Adrenal gland (tissue), 12 donors: ENCODE results near the gene EFNA1. TPM values are rescaled to one million over a fixed set of nuclear protein-coding genes. Genes with fewer than 3 reads are reported as not detected.
A peak's percentile ranks its signal among the peaks of the same experiment; 100 is the strongest.

Experiments used
- DNase-seq, 7 donors: peaks; one replicate each; pipeline ENCODE4 v3.0.0-alpha.2; 2019 to 2020
- H3K27ac ChIP-seq, 5 donors: fragments of 200-600 bp; sonication (generic) in 4 of 5; 1 replicate in 3 of 5; 2 replicates in 2 of 5; pipeline versions ENCODE4 v1.5.1 to v1.8.0; 2016 to 2020; ENCODE audit warnings: mild to moderate bottlenecking in 1 of 5
- H3K27me3 ChIP-seq: fragments of 200-600 bp; 2 replicates; pipeline ENCODE4 v1.8.0; 2021
- H3K36me3 ChIP-seq, 2 donors: fragments of 200-600 bp; replicated peaks in 1 of 2; 1 replicate in 1 of 2; 2 replicates in 1 of 2; pipeline versions ENCODE4 v1.5.1 to v1.8.0; 2018 to 2022
- H3K4me1 ChIP-seq, 2 donors: fragments of 200-600 bp; replicated peaks in 1 of 2; 1 replicate in 1 of 2; 2 replicates in 1 of 2; pipeline versions ENCODE4 v1.5.1 to v1.8.0; 2018 to 2021
- H3K4me3 ChIP-seq, 4 donors: fragments of 200-600 bp; sonication (generic) in 3 of 4; one replicate each; pipeline ENCODE4 v1.5.1; 2016 to 2018
- H3K9me3 ChIP-seq, 3 donors: fragments of 200-600 bp; sonication (generic) in 1 of 3; replicated peaks in 1 of 3; 1 replicate in 2 of 3; 2 replicates in 1 of 3; pipeline versions ENCODE4 v1.5.1 to v1.8.0; 2016 to 2021
- POLR2A ChIP-seq, 2 donors: fragments of 450-650 bp; IDR thresholded peaks; one replicate each; pipeline ENCODE4 v1.6.1; 2017; ENCODE audit warnings: antibody characterized with exemption in 2 of 2, mild to moderate bottlenecking in 2 of 2, moderate library complexity in 1 of 2
- WGBS, 4 donors: extraction: QIAGEN DNeasy Blood & Tissue Kit in 2 of 4; methylation state at CpG; one replicate each; pipeline versions ENCODE4 v1.1.5 to v1.1.7; 2013 to 2017; 5-methylcytosine and 5-hydroxymethylcytosine counted together
- intact Hi-C, 2 donors: fragments of 100-400 bp; cut with DNase I; formaldehyde crosslinking; loops; one replicate each; pipeline versions ENCODE4 v1.14.1 to v1.15.0; 2022 to 2023
- polyA plus RNA-seq, 3 donors: library from polyadenylated mRNA; stranded (reverse); fragments of 200-250 nt in 2 of 3; fragments of 350-450 nt in 1 of 3; fragmentation: Illumina TruSeq in 1 of 3; extraction: RNeasy Lipid Tissue Mini Kit (QIAGEN cat#74804) in 1 of 3; gene quantifications; one replicate each; pipeline ENCODE4 v1.2.3, GENCODE V29; 2013 to 2014
- total RNA-seq, 9 donors: library from RNA; depleted of rRNA in 4 of 9; stranded (reverse); fragments of >200 nt in 4 of 9; fragments of 120-200 nt in 1 of 9; fragmentation: NEBNext Ultra II Directional in 1 of 9; extraction: Animal tissue kit (Norgen Biotek cat#: 25700) in 1 of 9; gene quantifications; one replicate each; pipeline versions ENCODE4 v1.1.0 to v1.2.4, GENCODE V29; 2013 to 2023
- TF ChIP-seq, protein P1 (sequence below), 6 experiments: fragments of 450-650 bp in 4 of 6; fragments of 200-600 bp in 2 of 6; sonication (generic) in 1 of 6; IDR thresholded peaks; 1 replicate in 5 of 6; 2 replicates in 1 of 6; pipeline versions ENCODE4 v1.5.1 to v1.8.0; 2016 to 2021; ENCODE audit warnings: antibody characterized with exemption in 6 of 6, mild to moderate bottlenecking in 2 of 6, moderate library complexity in 1 of 6
- donor health status: healthy with polysubstance abuse.
- donor health status: Bipolar disorder and iron deficiency.
- donor health status: DM: yes; HTN: yes; CAD: no.
- donor health status: DM: no; HTN: no; CAD: no.
- donor health status: DM: no; HTN: no; CAD: no.
- donor health status: DM: yes; HTN: yes; CAD: no.

The EFNA1 gene
- total and polyA plus RNA-seq, 12 donors, result 6.6 to 49.7 (median 28.9) TPM

- H3K27me3 ChIP-seq, result peaks cover 42% of the 10 kb centered on the region
- peaks cover 23 to 46% of the 10 kb centered on the region in 2 donors for H3K4me1 ChIP-seq
- no peaks in the 10 kb centered on the region for H3K36me3 ChIP-seq
- intact Hi-C loops, result loop anchor here (2.0 to 5.0 kb wide), 2 partner anchors 22 to 38 kb away; partner anchors contain the start of gene EFNA4 (in 1 of the 2)
- DNase-seq, result peak; percentile 92 to 96 (median 94)
- H3K9me3 ChIP-seq, result no peaks in the 10 kb centered on the region
- WGBS, 4 donors, result 0 to 1% (median 1%) methylated on average over 19 to 67 of the region's 67 CpGs
- TF ChIP-seq, protein P1, sequence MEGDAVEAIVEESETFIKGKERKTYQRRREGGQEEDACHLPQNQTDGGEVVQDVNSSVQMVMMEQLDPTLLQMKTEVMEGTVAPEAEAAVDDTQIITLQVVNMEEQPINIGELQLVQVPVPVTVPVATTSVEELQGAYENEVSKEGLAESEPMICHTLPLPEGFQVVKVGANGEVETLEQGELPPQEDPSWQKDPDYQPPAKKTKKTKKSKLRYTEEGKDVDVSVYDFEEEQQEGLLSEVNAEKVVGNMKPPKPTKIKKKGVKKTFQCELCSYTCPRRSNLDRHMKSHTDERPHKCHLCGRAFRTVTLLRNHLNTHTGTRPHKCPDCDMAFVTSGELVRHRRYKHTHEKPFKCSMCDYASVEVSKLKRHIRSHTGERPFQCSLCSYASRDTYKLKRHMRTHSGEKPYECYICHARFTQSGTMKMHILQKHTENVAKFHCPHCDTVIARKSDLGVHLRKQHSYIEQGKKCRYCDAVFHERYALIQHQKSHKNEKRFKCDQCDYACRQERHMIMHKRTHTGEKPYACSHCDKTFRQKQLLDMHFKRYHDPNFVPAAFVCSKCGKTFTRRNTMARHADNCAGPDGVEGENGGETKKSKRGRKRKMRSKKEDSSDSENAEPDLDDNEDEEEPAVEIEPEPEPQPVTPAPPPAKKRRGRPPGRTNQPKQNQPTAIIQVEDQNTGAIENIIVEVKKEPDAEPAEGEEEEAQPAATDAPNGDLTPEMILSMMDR (IDR thresholded peaks at IDR 0.05), result peak; percentile 90 to 99 (median 98)
- peak in 1 of 2 donors; percentile 52 for TF ChIP-seq POLR2A (IDR thresholded peaks at IDR 0.05)
- H3K4me3 ChIP-seq, result peak overlapping the region in 3 of 4 donors; percentile 56 to 60 (median 59)
- H3K27ac ChIP-seq, result peak overlapping the region; percentile 72 to 91 (median 81)
Measured at GRCh38 chr1:155084722-155085503, 42.8 kb upstream of the EFNA1 start.

DNA sequence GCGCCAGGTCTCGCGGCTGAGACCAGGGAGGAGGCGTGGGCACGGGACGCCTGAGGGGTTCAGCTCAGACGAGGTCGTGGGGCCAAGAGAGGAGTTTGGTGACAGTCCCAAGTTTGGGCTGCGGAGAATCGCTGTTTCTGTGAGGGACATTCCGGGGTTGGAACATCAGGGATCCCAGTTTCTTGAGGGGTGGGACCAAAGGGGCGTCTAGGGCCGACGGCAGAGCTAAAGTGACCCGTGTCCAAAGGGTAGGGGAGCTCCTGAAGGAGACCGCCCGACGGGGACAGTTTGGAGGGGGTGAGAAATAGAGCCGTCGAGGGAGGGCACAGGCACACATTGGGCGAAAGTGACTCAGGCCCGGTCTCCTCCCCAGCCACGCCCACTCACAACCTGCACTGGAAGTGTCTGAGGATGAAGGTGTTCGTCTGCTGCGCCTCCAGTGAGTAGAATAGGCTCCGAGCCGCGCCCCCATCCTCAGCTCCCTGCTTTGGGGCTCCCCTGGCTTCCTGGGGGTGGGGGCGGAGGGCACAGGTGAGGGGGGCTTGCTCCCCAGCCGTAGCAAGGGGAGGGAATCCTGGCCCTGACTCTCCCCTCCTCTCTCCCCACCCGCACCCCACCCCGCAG is 42.1 kb upstream of the EFNA1 start:
- 1 to 3% (median 2%) methylated on average over 14 to 32 of the region's 32 CpGs for WGBS, 4 donors
- Histone ChIP-seq H3K27ac (peak overlapping the region; percentile 72 to 91 (median 81)), H3K36me3 (no peaks in the 10 kb centered on the region), H3K4me3 (peak overlapping the region in 2 of 4 donors; percentile 56 to 59), H3K9me3 (no peaks in the 10 kb centered on the region), H3K27me3 (peaks cover 35% of the 10 kb centered on the region), H3K4me1 (peaks cover 16 to 39% of the 10 kb centered on the region in 2 donors)
- intact Hi-C loops, result loop anchor here in 1 of 2 donors (2.0 kb wide), 1 partner anchor 23 kb away; the partner anchor contains the start of gene EFNA4
- TF ChIP-seq POLR2A (IDR thresholded peaks at IDR 0.05), result no peak
- TF ChIP-seq, protein P1 (IDR thresholded peaks at IDR 0.05), result no peak
- peak; percentile 74 to 87 (median 79) for DNase-seq

- WGBS, 4 donors, result 15 to 35% (median 15%) methylated on average over 5 to 24 of the region's 24 CpGs
- Histone ChIP-seq H3K27me3 (peaks cover 29% of the 10 kb centered on the region), H3K9me3 (no peaks in the 10 kb centered on the region), H3K36me3 (no peaks in the 10 kb centered on the region), H3K27ac (peak overlapping the region in 1 of 5 donors; percentile 85), H3K4me1 (peaks cover 11 to 33% of the 10 kb centered on the region in 2 donors), H3K4me3 (peak overlapping the region in 1 of 4 donors; percentile 56)
- peak; percentile 59 to 88 (median 74) for DNase-seq
- TF ChIP-seq, protein P1 (IDR thresholded peaks at IDR 0.05), result peak; percentile 81 to 100 (median 94)
- no peak for TF ChIP-seq POLR2A (IDR thresholded peaks at IDR 0.05)
- intact Hi-C loops, result no loop called here
Measured at GRCh38 chr1:155086128-155086741, 41.4 kb upstream of the EFNA1 start.
